A549 (cell line): Measurements from ENCODE around the gene ESPNL. TPM values are rescaled to one million over a fixed set of nuclear protein-coding genes. Genes with fewer than 3 reads are reported as not detected.

ENCODE experiments used
- ATAC-seq, 2 experiments: fragments of 200-7000 bp in 1 of 2; fragments of >200 bp in 1 of 2; cut with Nextera tagmentation in 1 of 2; cut with Tn5 transposase in 1 of 2; 3 replicates each; pipeline versions ENCODE4 v1.8.0 to v1.9.1; 2018 to 2020; ENCODE audit warnings: mild to moderate bottlenecking in 1 of 2, moderate library complexity in 1 of 2
- CTCF ChIA-PET: fragments of 300-600 bp; sonication (Branson Sonifier 250); formaldehyde crosslinking; extraction: SDS; loops from one replicate; lab custom pipeline; 2021; ENCODE audit warnings: antibody characterized with exemption, inconsistent platforms; lab: Yijun Ruan, JAX
- POLR2A ChIA-PET: fragments of 350-600 bp; formaldehyde crosslinking; extraction: SDS; loops from one replicate; lab custom pipeline; 2021; ENCODE audit warnings: antibody characterized with exemption, inconsistent platforms; lab: Yijun Ruan, JAX
- DNase-seq, 2 experiments: peaks; one replicate each; pipeline versions ENCODE4 v3.0.0 to v3.0.0-alpha.2; 2011 to 2016; ENCODE audit warnings: low read depth in 1 of 2, low spot score in 1 of 2
- FAIRE-seq: peaks from 2 replicates; lab custom pipeline; 2011; peaks lifted over from hg19 to GRCh38; lab: Jason Lieb, UNC
- H3K27ac ChIP-seq, 2 experiments: fragments of >200 bp; sonication (Bioruptor Twin); formaldehyde crosslinking; 3 replicates each; pipeline ENCODE4 v1.5.1; 2016 to 2017
- H3K4me1 ChIP-seq: fragments of >200 bp; sonication (Bioruptor Twin); formaldehyde crosslinking; 3 replicates; pipeline ENCODE4 v1.6.1; 2016
- H3K4me2 ChIP-seq: fragments of >200 bp; sonication (Bioruptor Twin); formaldehyde crosslinking; 3 replicates; pipeline ENCODE4 v1.6.1; 2016
- H3K4me3 ChIP-seq: fragments of >200 bp; sonication (Bioruptor Twin); formaldehyde crosslinking; 3 replicates; pipeline ENCODE4 v1.5.1; 2016
- H3K9me3 ChIP-seq: fragments of >200 bp; sonication (Bioruptor Twin); formaldehyde crosslinking; 3 replicates; pipeline ENCODE4 v1.6.1; 2016
- CBX8 ChIP-seq: fragments of 200-600 bp; sonication (generic); IDR thresholded peaks from 2 replicates; pipeline ENCODE4 v1.6.1; 2016
- CEBPB ChIP-seq, 2 experiments: fragments of >200 bp in 1 of 2; sonication (Bioruptor Twin) in 1 of 2; formaldehyde crosslinking in 1 of 2; IDR thresholded peaks; 2 replicates each; pipeline ENCODE4 v1.6.1; 2012 to 2016
- EHF ChIP-seq: fragments of 250-450 bp; sonication (Bioruptor Pico); IDR thresholded peaks from 2 replicates; pipeline ENCODE4 v1.5.0; 2020; ENCODE audit warnings: mild to moderate bottlenecking
- EHMT2 ChIP-seq: fragments of 200-600 bp; sonication (generic); IDR thresholded peaks from 2 replicates; pipeline ENCODE4 v1.6.1; 2016; ENCODE audit warnings: antibody characterized with exemption, low read depth, mild to moderate bottlenecking, moderate library complexity
- ESRRA ChIP-seq: fragments of 150-350 bp; IDR thresholded peaks from 2 replicates; pipeline ENCODE4 v1.6.1; 2014; ENCODE audit warnings: mild to moderate bottlenecking, low read length, borderline replicate concordance
- FOSL2 ChIP-seq, 2 experiments: fragments of 450-650 bp in 1 of 2; fragments of >200 bp in 1 of 2; sonication (Bioruptor Twin) in 1 of 2; formaldehyde crosslinking; IDR thresholded peaks; 2 replicates each; pipeline versions ENCODE4 v1.5.0 to v1.6.1; 2016 to 2020; ENCODE audit warnings: mild to moderate bottlenecking in 1 of 2, moderate library complexity in 1 of 2
- HDAC2 ChIP-seq: fragments of 200-600 bp; sonication (generic); IDR thresholded peaks from 2 replicates; pipeline ENCODE4 v1.6.1; 2016
- HES2 ChIP-seq: fragments of >200 bp; sonication (Bioruptor Twin); formaldehyde crosslinking; IDR thresholded peaks from 2 replicates; pipeline ENCODE4 v1.6.1; 2016
- HEYL ChIP-seq: fragments of 250-450 bp; sonication (Bioruptor Pico); IDR thresholded peaks from 2 replicates; pipeline ENCODE4 v1.8.0; 2021; ENCODE audit warnings: mild to moderate bottlenecking, moderate library complexity
- HOXA7 ChIP-seq: fragments of 250-450 bp; sonication (Bioruptor Pico); IDR thresholded peaks from 2 replicates; pipeline ENCODE4 v1.5.0; 2020; ENCODE audit warnings: mild to moderate bottlenecking, moderate library complexity
- JUN ChIP-seq, 2 experiments: fragments of >200 bp; sonication (Bioruptor Twin); formaldehyde crosslinking; IDR thresholded peaks; 2 replicates in 1 of 2; 3 replicates in 1 of 2; pipeline ENCODE4 v1.6.1; 2016 to 2017
- KDM5A ChIP-seq: fragments of 200-600 bp; sonication (generic); IDR thresholded peaks from 2 replicates; pipeline ENCODE4 v1.6.1; 2016; ENCODE audit warnings: antibody characterized with exemption, mild to moderate bottlenecking
- MYC ChIP-seq: IDR thresholded peaks from 2 replicates; pipeline ENCODE4 v1.6.1; 2012; ENCODE audit warnings: mild to moderate bottlenecking, inconsistent platforms, low read length, improper control_type of control experiment, borderline replicate concordance
- POLR2A ChIP-seq: IDR thresholded peaks from 2 replicates; pipeline ENCODE4 v1.6.1; 2012; ENCODE audit warnings: mild to moderate bottlenecking, low read length
- RAD21 ChIP-seq, 2 experiments: fragments of >200 bp in 1 of 2; sonication (Bioruptor Twin) in 1 of 2; formaldehyde crosslinking in 1 of 2; IDR thresholded peaks in 1 of 2; conservative IDR thresholded peaks in 1 of 2; 2 replicates in 1 of 2; 3 replicates in 1 of 2; pipeline ENCODE4 v1.6.1; 2012 to 2018; ENCODE audit warnings: inconsistent platforms in 1 of 2
- RFX5 ChIP-seq: fragments of 450-650 bp; IDR thresholded peaks from 2 replicates; pipeline ENCODE4 v1.7.1; 2014; ENCODE audit warnings: antibody characterized with exemption, mild to moderate bottlenecking, moderate library complexity
- SMC3 ChIP-seq: fragments of >200 bp; sonication (Bioruptor Twin); formaldehyde crosslinking; IDR thresholded peaks from 3 replicates; pipeline ENCODE4 v1.6.1; 2018; ENCODE audit warnings: inconsistent platforms
- SREBF2 ChIP-seq: fragments of 450-650 bp; IDR thresholded peaks from 2 replicates; pipeline ENCODE4 v1.6.1; 2014; ENCODE audit warnings: mild to moderate bottlenecking, moderate library complexity
- ZC3H11A ChIP-seq: fragments of 450-650 bp; IDR thresholded peaks from 2 replicates; pipeline ENCODE4 v1.6.1; 2014; ENCODE audit warnings: antibody characterized with exemption, mild to moderate bottlenecking
- ZSCAN20 ChIP-seq: fragments of 250-450 bp; sonication (Bioruptor Pico); IDR thresholded peaks from 2 replicates; pipeline ENCODE4 v1.8.0; 2022; ENCODE audit warnings: mild to moderate bottlenecking, moderate library complexity
- WGBS: methylation state at CpG from one replicate; pipeline ENCODE4 v1.1.6; 2017; ENCODE audit errors: missing lambda C conversion rate; 5-methylcytosine and 5-hydroxymethylcytosine counted together
- polyA plus RNA-seq, 4 experiments: library from polyadenylated mRNA; depleted of rRNA in 3 of 4; stranded (reverse); fragments of >200 nt; fragmentation: RNase III in 1 of 4; extraction: RNeasy Plus Mini Kit Qiagen cat#74134 plus additional on column Dnase treatment in 1 of 4; gene quantifications; 2 replicates in 3 of 4; 3 replicates in 1 of 4; pipeline ENCODE4 v1.2.3, GENCODE V29; 2011 to 2017
- TF ChIP-seq, protein P1 (sequence below): IDR thresholded peaks from 2 replicates; pipeline ENCODE4 v1.6.1; 2012
- TF ChIP-seq, protein P2 (sequence below): fragments of >200 bp; sonication (Bioruptor Twin); formaldehyde crosslinking; IDR thresholded peaks from 3 replicates; pipeline ENCODE4 v1.5.1; 2016
- TF ChIP-seq, protein P3 (sequence below): fragments of 250-450 bp; sonication (Bioruptor Pico); IDR thresholded peaks from 2 replicates; pipeline ENCODE4 v1.5.0; 2020; ENCODE audit warnings: low read depth, mild to moderate bottlenecking, moderate library complexity
- TF ChIP-seq, protein P4 (sequence below): fragments of 200-600 bp; sonication (generic); IDR thresholded peaks from 2 replicates; pipeline ENCODE4 v1.6.1; 2016; ENCODE audit warnings: antibody characterized with exemption, mild to moderate bottlenecking, moderate library complexity

ESPNL gene
- polyA plus RNA-seq, 2 of the 4 experiments (the other 2 are of a cell fraction), result 0.04 to 0.22 TPM

DNA sequence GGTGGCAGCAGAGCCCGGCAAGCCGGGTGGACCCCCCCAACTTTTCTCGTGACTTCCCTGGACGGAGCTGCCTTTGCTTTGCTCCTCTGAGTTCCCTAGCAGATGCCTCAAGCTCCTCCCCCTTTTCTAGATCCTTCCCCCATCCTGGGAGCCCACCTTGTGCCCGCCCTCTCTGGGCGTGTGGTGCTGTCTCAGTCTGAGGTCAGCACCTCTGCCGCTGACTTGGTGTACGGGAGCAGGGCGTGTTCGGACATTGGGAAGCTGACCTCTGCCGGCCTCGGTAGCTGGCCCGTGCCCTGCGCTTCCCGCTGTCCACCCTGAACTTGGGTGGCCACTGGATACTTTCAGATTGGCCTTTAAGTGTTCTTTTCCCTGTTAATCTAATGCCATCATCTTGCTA, 19.6 kb upstream of the ESPNL start:
- WGBS, result 96% methylated on average over 15 of the region's 15 CpGs
- CTCF ChIA-PET, result no interaction called here
- DNase-seq (no peak), ATAC-seq (no peak), FAIRE-seq (no peak)
- no peak overlapping the region for H3K27ac ChIP-seq
- TF ChIP-seq HEYL (CRISPR knock-in tag), result no peak
- TF ChIP-seq HDAC2, result no peak
- H3K4me3 ChIP-seq, result no peak overlapping the region
- POLR2A ChIA-PET, result interaction anchor here (1.6 kb wide), 1 partner anchor 20 kb away, joined by 4 read pairs; the partner anchor contains the start of gene SCLY
- H3K4me2 ChIP-seq, result no peak overlapping the region
- H3K9me3 ChIP-seq, result peaks cover 30% of the 10 kb centered on the region
- H3K4me1 ChIP-seq, result no peaks in the 10 kb centered on the region

DNA sequence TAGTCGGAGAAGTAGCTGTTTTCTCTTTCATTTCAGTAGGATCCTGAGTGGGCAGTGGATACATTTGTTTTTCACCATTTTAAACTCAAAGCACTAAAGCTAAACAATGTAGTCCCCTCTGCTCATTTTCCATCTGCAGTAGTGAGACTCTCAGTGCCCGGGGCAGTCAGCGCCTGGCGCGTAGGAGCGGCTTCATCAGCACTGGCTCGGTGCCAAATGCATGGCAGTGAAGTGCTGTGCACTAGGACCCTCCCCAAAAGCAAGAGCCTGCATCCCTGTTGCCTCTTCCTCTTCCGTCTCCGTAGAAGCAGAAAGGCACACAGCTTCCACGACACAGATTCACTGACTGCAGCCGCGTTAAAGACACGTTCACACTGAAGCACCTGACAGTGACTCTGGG, 19.0 kb upstream of the ESPNL start:
- H3K4me3 ChIP-seq, result no peak overlapping the region
- ATAC-seq (no peak), FAIRE-seq (no peak), DNase-seq (no peak)
- 99% methylated on average over 13 of the region's 13 CpGs for WGBS
- CTCF ChIA-PET, result no interaction called here
- H3K4me2 ChIP-seq, result no peak overlapping the region
- no peak overlapping the region for H3K27ac ChIP-seq
- no peak for TF ChIP-seq HDAC2
- no peak for TF ChIP-seq FOSL2 (IDR thresholded peaks at IDR 0.05)
- TF ChIP-seq FOSL2 (CRISPR knock-in tag; IDR thresholded peaks at IDR 0.05), result no peak
- no peak for TF ChIP-seq CBX8
- no peak for TF ChIP-seq HEYL (CRISPR knock-in tag)
- no peak for TF ChIP-seq POLR2A
- TF ChIP-seq HOXA7 (CRISPR knock-in tag), result no peak
- no peak for TF ChIP-seq SREBF2
- TF ChIP-seq JUN (IDR thresholded peaks at IDR 0.05), result no peak
- TF ChIP-seq SMC3, result no peak
- TF ChIP-seq EHF (CRISPR knock-in tag), result no peak
- TF ChIP-seq, protein P1, sequence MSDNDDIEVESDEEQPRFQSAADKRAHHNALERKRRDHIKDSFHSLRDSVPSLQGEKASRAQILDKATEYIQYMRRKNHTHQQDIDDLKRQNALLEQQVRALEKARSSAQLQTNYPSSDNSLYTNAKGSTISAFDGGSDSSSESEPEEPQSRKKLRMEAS, result no peak
- TF ChIP-seq ESRRA, result no peak
- TF ChIP-seq, protein P2, sequence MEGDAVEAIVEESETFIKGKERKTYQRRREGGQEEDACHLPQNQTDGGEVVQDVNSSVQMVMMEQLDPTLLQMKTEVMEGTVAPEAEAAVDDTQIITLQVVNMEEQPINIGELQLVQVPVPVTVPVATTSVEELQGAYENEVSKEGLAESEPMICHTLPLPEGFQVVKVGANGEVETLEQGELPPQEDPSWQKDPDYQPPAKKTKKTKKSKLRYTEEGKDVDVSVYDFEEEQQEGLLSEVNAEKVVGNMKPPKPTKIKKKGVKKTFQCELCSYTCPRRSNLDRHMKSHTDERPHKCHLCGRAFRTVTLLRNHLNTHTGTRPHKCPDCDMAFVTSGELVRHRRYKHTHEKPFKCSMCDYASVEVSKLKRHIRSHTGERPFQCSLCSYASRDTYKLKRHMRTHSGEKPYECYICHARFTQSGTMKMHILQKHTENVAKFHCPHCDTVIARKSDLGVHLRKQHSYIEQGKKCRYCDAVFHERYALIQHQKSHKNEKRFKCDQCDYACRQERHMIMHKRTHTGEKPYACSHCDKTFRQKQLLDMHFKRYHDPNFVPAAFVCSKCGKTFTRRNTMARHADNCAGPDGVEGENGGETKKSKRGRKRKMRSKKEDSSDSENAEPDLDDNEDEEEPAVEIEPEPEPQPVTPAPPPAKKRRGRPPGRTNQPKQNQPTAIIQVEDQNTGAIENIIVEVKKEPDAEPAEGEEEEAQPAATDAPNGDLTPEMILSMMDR, result no peak
- H3K4me1 ChIP-seq, result no peaks in the 10 kb centered on the region
- POLR2A ChIA-PET, result interaction anchor here (1.6 kb wide), 1 partner anchor 21 kb away, joined by 4 read pairs; the partner anchor contains the start of gene SCLY
- H3K9me3 ChIP-seq, result peaks cover 30% of the 10 kb centered on the region

GRCh38 chr2:238081561-238081960, 18.6 kb upstream of the ESPNL start:
- no peak for ATAC-seq
- H3K4me3 ChIP-seq, result no peak overlapping the region
- H3K9me3 ChIP-seq, result peaks cover 30% of the 10 kb centered on the region
- no peak overlapping the region for H3K4me2 ChIP-seq
- WGBS, result 97% methylated on average over 16 of the region's 16 CpGs
- ChIA-PET POLR2A (interaction anchor here (1.6 kb wide), 1 partner anchor 21 kb away, joined by 4 read pairs; the partner anchor contains the start of gene SCLY), CTCF (no interaction called here)
- H3K27ac ChIP-seq, result no peak overlapping the region
- no peaks in the 10 kb centered on the region for H3K4me1 ChIP-seq
- TF ChIP-seq ZC3H11A (no peak), RAD21 (conservative IDR thresholded peaks at IDR 0.05 in 1 of 2, IDR thresholded peaks at IDR 0.05 in 1 of 2) (no peak), CEBPB (IDR thresholded peaks at IDR 0.05) (no peak), ESRRA (no peak), EHMT2 (no peak), KDM5A (no peak), MYC (no peak), RFX5 (no peak), HES2 (no peak), ZSCAN20 (CRISPR knock-in tag) (no peak)
- TF ChIP-seq, protein P3, sequence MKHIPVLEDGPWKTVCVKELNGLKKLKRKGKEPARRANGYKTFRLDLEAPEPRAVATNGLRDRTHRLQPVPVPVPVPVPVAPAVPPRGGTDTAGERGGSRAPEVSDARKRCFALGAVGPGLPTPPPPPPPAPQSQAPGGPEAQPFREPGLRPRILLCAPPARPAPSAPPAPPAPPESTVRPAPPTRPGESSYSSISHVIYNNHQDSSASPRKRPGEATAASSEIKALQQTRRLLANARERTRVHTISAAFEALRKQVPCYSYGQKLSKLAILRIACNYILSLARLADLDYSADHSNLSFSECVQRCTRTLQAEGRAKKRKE (CRISPR knock-in tag), result no peak
- TF ChIP-seq, protein P4, sequence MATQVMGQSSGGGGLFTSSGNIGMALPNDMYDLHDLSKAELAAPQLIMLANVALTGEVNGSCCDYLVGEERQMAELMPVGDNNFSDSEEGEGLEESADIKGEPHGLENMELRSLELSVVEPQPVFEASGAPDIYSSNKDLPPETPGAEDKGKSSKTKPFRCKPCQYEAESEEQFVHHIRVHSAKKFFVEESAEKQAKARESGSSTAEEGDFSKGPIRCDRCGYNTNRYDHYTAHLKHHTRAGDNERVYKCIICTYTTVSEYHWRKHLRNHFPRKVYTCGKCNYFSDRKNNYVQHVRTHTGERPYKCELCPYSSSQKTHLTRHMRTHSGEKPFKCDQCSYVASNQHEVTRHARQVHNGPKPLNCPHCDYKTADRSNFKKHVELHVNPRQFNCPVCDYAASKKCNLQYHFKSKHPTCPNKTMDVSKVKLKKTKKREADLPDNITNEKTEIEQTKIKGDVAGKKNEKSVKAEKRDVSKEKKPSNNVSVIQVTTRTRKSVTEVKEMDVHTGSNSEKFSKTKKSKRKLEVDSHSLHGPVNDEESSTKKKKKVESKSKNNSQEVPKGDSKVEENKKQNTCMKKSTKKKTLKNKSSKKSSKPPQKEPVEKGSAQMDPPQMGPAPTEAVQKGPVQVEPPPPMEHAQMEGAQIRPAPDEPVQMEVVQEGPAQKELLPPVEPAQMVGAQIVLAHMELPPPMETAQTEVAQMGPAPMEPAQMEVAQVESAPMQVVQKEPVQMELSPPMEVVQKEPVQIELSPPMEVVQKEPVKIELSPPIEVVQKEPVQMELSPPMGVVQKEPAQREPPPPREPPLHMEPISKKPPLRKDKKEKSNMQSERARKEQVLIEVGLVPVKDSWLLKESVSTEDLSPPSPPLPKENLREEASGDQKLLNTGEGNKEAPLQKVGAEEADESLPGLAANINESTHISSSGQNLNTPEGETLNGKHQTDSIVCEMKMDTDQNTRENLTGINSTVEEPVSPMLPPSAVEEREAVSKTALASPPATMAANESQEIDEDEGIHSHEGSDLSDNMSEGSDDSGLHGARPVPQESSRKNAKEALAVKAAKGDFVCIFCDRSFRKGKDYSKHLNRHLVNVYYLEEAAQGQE, result no peak
- FAIRE-seq, result no peak
- DNase-seq, result no peak
